ENCODE results near the gene ZNF821. TPM values are rescaled to one million over a fixed set of nuclear protein-coding genes. Genes with fewer than 3 reads are reported as not detected.

The ZNF821 gene
- total and polyA plus RNA-seq, 4 experiments from 2014 or later, result 8.0 to 10.4 (median 9.7) TPM

DNA sequence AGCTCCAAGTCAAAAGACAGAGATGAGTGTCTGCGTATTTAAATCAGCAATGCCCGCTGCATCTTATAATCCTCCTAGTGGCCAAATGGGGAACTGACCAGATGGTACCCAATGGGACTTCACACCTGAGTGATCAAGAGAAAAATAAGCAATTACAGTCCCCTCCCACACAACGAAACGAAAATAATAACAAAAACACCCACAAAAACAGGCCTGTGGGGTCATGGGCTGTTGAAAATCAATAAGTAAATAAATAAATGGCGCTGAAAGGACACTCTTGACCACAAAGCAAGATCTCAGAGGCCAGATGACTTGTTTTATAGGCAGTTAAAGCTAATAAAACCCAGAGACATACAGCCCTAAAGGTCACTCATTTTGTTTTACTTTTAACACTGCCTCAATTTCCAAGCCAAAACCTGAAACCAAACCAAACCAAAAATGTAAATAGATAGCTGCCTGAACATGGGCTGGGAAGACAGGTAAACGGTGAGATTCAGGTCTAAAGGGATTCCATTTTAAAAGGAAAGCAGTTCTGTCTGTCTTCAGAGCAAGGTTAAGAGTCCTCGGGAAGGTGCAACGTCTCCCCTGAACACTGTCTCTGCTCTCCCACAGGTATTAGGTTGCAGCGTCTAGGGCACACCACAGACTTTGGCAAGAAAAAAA, 1.3 kb downstream of the ZNF821 start:
- H3K36me3 Mint-ChIP-seq, result peaks cover 13 to 37% of the 10 kb centered on the region in 2 donors
- Histone ChIP-seq H3K27me3 (ENCODE audit: insufficient read depth, low read length) (no peaks in the 10 kb centered on the region), H3K9me3 (ENCODE audit: control insufficient read depth in 1 of 2, low read length in 2 of 2) (no peaks in the 10 kb centered on the region), H3K4me1 (ENCODE audit: insufficient read depth, low read length) (peaks cover 48% of the 10 kb centered on the region), H3K27ac (ENCODE audit: low read depth, low read length) (peak overlapping the region; percentile 78), H3K4me3 (ENCODE audit: low read length in 2 of 2) (peak overlapping the region; percentile 67 to 72), H3K36me3 (ENCODE audit: insufficient read depth, low read length) (peaks cover 12% of the 10 kb centered on the region)
- peaks cover 43 to 61% (median 49%) of the 10 kb centered on the region in 4 donors for H3K4me1 Mint-ChIP-seq
- intact Hi-C loops (cut with micrococcal nuclease), result loop anchor here (1.0 to 5.0 kb wide), 5 partner anchors 13 to 320 kb away; partner anchors contain the start of genes IST1 and PHLPP2
- peaks cover 0 to 3% (median 0%) of the 10 kb centered on the region in 8 donors for H3K9me3 Mint-ChIP-seq
- DNase-seq, result peak; percentile 82 to 91 (median 85)
- H3K27me3 Mint-ChIP-seq, result peaks cover 0 to 3% of the 10 kb centered on the region in 2 donors
- ChIA-PET CTCF (ENCODE audit: partially characterized antibody) (interaction anchor here (0.6 to 5.5 kb wide), 40 partner anchors 11 to 317 kb away, joined by 3 to 116 read pairs (median 5); partner anchors contain the start of genes AP1G1, IST1 and TXNL4B), POLR2A (ENCODE audit: partially characterized antibody) (interaction anchor here (0.6 to 9.7 kb wide), 20 partner anchors 8 to 318 kb away, joined by 3 to 225 read pairs (median 6); partner anchors contain the start of genes AP1G1, DHX38, IST1 and TXNL4B)
- H3K4me3 Mint-ChIP-seq, result peak overlapping the region; percentile 86 to 95 (median 94)
- H3K27ac Mint-ChIP-seq, result peak overlapping the region; percentile 89 to 98 (median 92)

GRCh38 chr16:71880176-71880575, 3.8 kb downstream of the ZNF821 start:
- Mint-ChIP-seq H3K9me3 (peaks cover 0 to 3% (median 0%) of the 10 kb centered on the region in 8 donors), H3K27me3 (peaks cover 0 to 3% of the 10 kb centered on the region in 2 donors), H3K4me1 (peaks cover 42 to 56% (median 50%) of the 10 kb centered on the region in 4 donors), H3K27ac (peak overlapping the region in 2 of 7 donors; percentile 78 to 89), H3K36me3 (peaks cover 18 to 41% of the 10 kb centered on the region in 2 donors), H3K4me3 (peak overlapping the region in 6 of 8 donors; percentile 40 to 84 (median 58))
- Histone ChIP-seq H3K4me3 (ENCODE audit: low read length in 2 of 2) (peak overlapping the region in 1 of 2 donors; percentile 42), H3K9me3 (ENCODE audit: control insufficient read depth in 1 of 2, low read length in 2 of 2) (no peaks in the 10 kb centered on the region), H3K36me3 (ENCODE audit: insufficient read depth, low read length) (peaks cover 12% of the 10 kb centered on the region), H3K27ac (ENCODE audit: low read depth, low read length) (no peak overlapping the region), H3K4me1 (ENCODE audit: insufficient read depth, low read length) (peaks cover 46% of the 10 kb centered on the region), H3K27me3 (ENCODE audit: insufficient read depth, low read length) (no peaks in the 10 kb centered on the region)
- POLR2A ChIA-PET (ENCODE audit: partially characterized antibody), result interaction anchor here (1.0 to 9.7 kb wide), 5 partner anchors 9 to 71 kb away, joined by 3 to 225 read pairs (median 6); partner anchors contain the start of genes AP1G1, ATXN1L and IST1
- no peak for DNase-seq
- intact Hi-C loops (cut with micrococcal nuclease), result loop anchor here (5.0 kb wide), 2 partner anchors 158 to 318 kb away; partner anchors contain the start of gene PHLPP2
- CTCF ChIA-PET (ENCODE audit: partially characterized antibody), result interaction anchor here (0.6 to 5.5 kb wide), 6 partner anchors 9 to 120 kb away, joined by 3 to 53 read pairs (median 3); partner anchors contain the start of gene AP1G1

GRCh38 chr16:71878911-71879310, 5.1 kb downstream of the ZNF821 start:
- peak overlapping the region in 1 of 8 donors; percentile 10 for H3K4me3 Mint-ChIP-seq
- no peaks in the 10 kb centered on the region for H3K27me3 ChIP-seq (ENCODE audit: insufficient read depth, low read length)
- intact Hi-C loops (cut with micrococcal nuclease), result no loop called here
- peak overlapping the region in 1 of 7 donors; percentile 69 for H3K27ac Mint-ChIP-seq
- ChIA-PET POLR2A (ENCODE audit: partially characterized antibody) (interaction anchor here (2.6 to 9.7 kb wide), 2 partner anchors 19 to 32 kb away, joined by 9 to 225 read pairs; partner anchors contain the start of genes ATXN1L and IST1), CTCF (ENCODE audit: partially characterized antibody) (no interaction called here)
- H3K4me1 Mint-ChIP-seq, result peaks cover 36 to 46% (median 42%) of the 10 kb centered on the region in 4 donors
- peaks cover 0 to 3% (median 0%) of the 10 kb centered on the region in 8 donors for H3K9me3 Mint-ChIP-seq
- DNase-seq, result no peak
- H3K36me3 Mint-ChIP-seq, result peaks cover 23 to 41% of the 10 kb centered on the region in 2 donors
- H3K4me3 ChIP-seq (ENCODE audit: low read length in 2 of 2), result no peak overlapping the region
- H3K27ac ChIP-seq (ENCODE audit: low read depth, low read length), result no peak overlapping the region
- peaks cover 41% of the 10 kb centered on the region for H3K4me1 ChIP-seq (ENCODE audit: insufficient read depth, low read length)
- H3K36me3 ChIP-seq (ENCODE audit: insufficient read depth, low read length), result peaks cover 18% of the 10 kb centered on the region
- no peaks in the 10 kb centered on the region for H3K27me3 Mint-ChIP-seq
- H3K9me3 ChIP-seq (ENCODE audit: control insufficient read depth in 1 of 2, low read length in 2 of 2), result no peaks in the 10 kb centered on the region

DNA sequence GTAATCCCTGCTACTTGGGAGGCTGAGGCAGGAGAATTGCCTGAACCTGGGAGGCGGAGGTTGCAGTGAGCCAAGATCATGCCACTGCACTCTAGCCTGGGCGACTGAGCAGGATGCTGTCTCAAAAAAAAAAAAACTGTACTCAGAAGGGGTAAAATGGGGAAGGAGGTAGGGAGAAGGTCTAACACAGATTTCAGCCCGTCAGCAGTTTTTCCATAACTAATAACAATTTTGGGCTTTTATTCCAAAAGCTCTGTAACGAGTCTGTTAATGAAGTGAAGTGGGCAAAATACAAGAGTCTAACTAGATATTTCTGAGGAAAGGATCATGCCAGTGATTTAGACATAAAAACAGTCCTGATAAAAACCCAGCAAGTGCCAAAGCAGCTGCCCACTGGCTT, 10.8 kb downstream of the ZNF821 start:
- no peaks in the 10 kb centered on the region for H3K9me3 Mint-ChIP-seq
- no peaks in the 10 kb centered on the region for H3K27me3 Mint-ChIP-seq
- no peaks in the 10 kb centered on the region for H3K9me3 ChIP-seq (ENCODE audit: control insufficient read depth in 1 of 2, low read length in 2 of 2)
- intact Hi-C loops (cut with micrococcal nuclease), result no loop called here
- H3K4me3 ChIP-seq (ENCODE audit: low read length in 2 of 2), result no peak overlapping the region
- DNase-seq, result no peak
- H3K27ac Mint-ChIP-seq, result peak overlapping the region in 4 of 7 donors; percentile 2 to 73 (median 46)
- ChIA-PET CTCF (ENCODE audit: partially characterized antibody) (interaction anchor here (6.0 kb wide), 1 partner anchor 9 kb away, joined by 34 read pairs; no protein-coding TSS in a partner anchor), POLR2A (ENCODE audit: partially characterized antibody) (interaction anchor here (1.5 kb wide), 1 partner anchor 23 kb away, joined by 4 read pairs; no protein-coding TSS in a partner anchor)
- H3K36me3 Mint-ChIP-seq, result peaks cover 18 to 33% of the 10 kb centered on the region in 2 donors
- peaks cover 9% of the 10 kb centered on the region for H3K36me3 ChIP-seq (ENCODE audit: insufficient read depth, low read length)
- H3K27me3 ChIP-seq (ENCODE audit: insufficient read depth, low read length), result no peaks in the 10 kb centered on the region
- H3K4me3 Mint-ChIP-seq, result peak overlapping the region in 2 of 8 donors; percentile 29 to 68
- H3K4me1 ChIP-seq (ENCODE audit: insufficient read depth, low read length), result no peaks in the 10 kb centered on the region
- H3K4me1 Mint-ChIP-seq, result peaks cover 7 to 21% (median 8%) of the 10 kb centered on the region in 4 donors
- no peak overlapping the region for H3K27ac ChIP-seq (ENCODE audit: low read depth, low read length)

GRCh38 chr16:71870818-71871217, 13.2 kb downstream of the ZNF821 start:
- Mint-ChIP-seq H3K9me3 (no peaks in the 10 kb centered on the region), H3K27me3 (no peaks in the 10 kb centered on the region), H3K4me1 (peaks cover 6 to 20% (median 7%) of the 10 kb centered on the region in 4 donors), H3K27ac (peak overlapping the region in 2 of 7 donors; percentile 16 to 29), H3K4me3 (no peak overlapping the region), H3K36me3 (peaks cover 17 to 44% of the 10 kb centered on the region in 2 donors)
- CTCF ChIA-PET (ENCODE audit: partially characterized antibody), result interaction anchor here (1.0 to 6.0 kb wide), 3 partner anchors 9 to 12 kb away, joined by 3 to 34 read pairs (median 4); no protein-coding TSS in a partner anchor
- DNase-seq, result no peak
- intact Hi-C loops (cut with micrococcal nuclease), result no loop called here
- H3K4me1 ChIP-seq (ENCODE audit: insufficient read depth, low read length), result no peaks in the 10 kb centered on the region
- H3K27me3 ChIP-seq (ENCODE audit: insufficient read depth, low read length), result no peaks in the 10 kb centered on the region
- H3K4me3 ChIP-seq (ENCODE audit: low read length in 2 of 2), result no peak overlapping the region
- peaks cover 13% of the 10 kb centered on the region for H3K36me3 ChIP-seq (ENCODE audit: insufficient read depth, low read length)
- H3K9me3 ChIP-seq (ENCODE audit: control insufficient read depth in 1 of 2, low read length in 2 of 2), result no peaks in the 10 kb centered on the region
- no peak overlapping the region for H3K27ac ChIP-seq (ENCODE audit: low read depth, low read length)
- POLR2A ChIA-PET (ENCODE audit: partially characterized antibody), result interaction anchor here (0.7 to 2.4 kb wide), 4 partner anchors 9 to 62 kb away, joined by 3 to 7 read pairs (median 4); partner anchors contain the start of gene AP1G1

DNA sequence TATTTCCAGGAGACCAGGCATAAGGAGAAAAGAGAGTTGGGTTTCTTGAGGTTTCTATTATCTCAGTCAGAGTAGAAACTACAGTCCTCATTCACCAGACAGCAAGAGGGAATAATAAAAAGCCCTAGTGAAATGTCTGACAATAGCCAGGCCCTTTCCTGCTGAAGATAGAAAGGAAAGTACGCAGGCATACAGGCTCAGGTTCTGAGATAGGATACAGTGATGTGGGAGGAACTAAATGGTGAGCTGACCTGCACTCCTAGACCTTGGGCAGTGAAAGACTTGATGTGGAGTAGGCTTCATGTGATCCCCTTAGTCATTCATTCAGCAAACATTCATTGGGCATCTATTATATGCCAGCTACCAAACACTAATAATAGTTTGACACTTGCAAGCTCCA, 14.9 kb downstream of the ZNF821 start:
- peaks cover 6 to 25% (median 8%) of the 10 kb centered on the region in 4 donors for H3K4me1 Mint-ChIP-seq
- Histone ChIP-seq H3K4me3 (ENCODE audit: low read length in 2 of 2) (no peak overlapping the region), H3K27ac (ENCODE audit: low read depth, low read length) (no peak overlapping the region), H3K9me3 (ENCODE audit: control insufficient read depth in 1 of 2, low read length in 2 of 2) (no peaks in the 10 kb centered on the region), H3K36me3 (ENCODE audit: insufficient read depth, low read length) (peaks cover 16% of the 10 kb centered on the region), H3K27me3 (ENCODE audit: insufficient read depth, low read length) (no peaks in the 10 kb centered on the region), H3K4me1 (ENCODE audit: insufficient read depth, low read length) (no peaks in the 10 kb centered on the region)
- ChIA-PET POLR2A (ENCODE audit: partially characterized antibody) (interaction anchor here (2.4 kb wide), 1 partner anchor 12 kb away, joined by 7 read pairs; no protein-coding TSS in a partner anchor), CTCF (ENCODE audit: partially characterized antibody) (interaction anchor here (6.0 kb wide), 1 partner anchor 13 kb away, joined by 34 read pairs; no protein-coding TSS in a partner anchor)
- DNase-seq, result no peak
- H3K9me3 Mint-ChIP-seq, result no peaks in the 10 kb centered on the region
- peaks cover 25 to 53% of the 10 kb centered on the region in 2 donors for H3K36me3 Mint-ChIP-seq
- H3K4me3 Mint-ChIP-seq, result no peak overlapping the region
- intact Hi-C loops (cut with micrococcal nuclease), result no loop called here
- no peak overlapping the region for H3K27ac Mint-ChIP-seq
- no peaks in the 10 kb centered on the region for H3K27me3 Mint-ChIP-seq

Data from CD4-positive, alpha-beta memory T cell (primary cell).